Dedifferentiated amniotic fluid mesenchymal stem cell (primary cell): Measurements from ENCODE around the gene ZNF529.

Experiments used
- DNase-seq: peaks from one replicate; pipeline ENCODE4 v3.0.0-alpha.2; 2016; ENCODE audit errors: extremely low spot score

Gene ZNF529

GRCh38 chr19:36514012-36514612, 59.0 kb downstream of the ZNF529 start:
- DNase-seq, result no peak

GRCh38 chr19:36508325-36508724, 64.8 kb downstream of the ZNF529 start:
- no peak for DNase-seq

DNA sequence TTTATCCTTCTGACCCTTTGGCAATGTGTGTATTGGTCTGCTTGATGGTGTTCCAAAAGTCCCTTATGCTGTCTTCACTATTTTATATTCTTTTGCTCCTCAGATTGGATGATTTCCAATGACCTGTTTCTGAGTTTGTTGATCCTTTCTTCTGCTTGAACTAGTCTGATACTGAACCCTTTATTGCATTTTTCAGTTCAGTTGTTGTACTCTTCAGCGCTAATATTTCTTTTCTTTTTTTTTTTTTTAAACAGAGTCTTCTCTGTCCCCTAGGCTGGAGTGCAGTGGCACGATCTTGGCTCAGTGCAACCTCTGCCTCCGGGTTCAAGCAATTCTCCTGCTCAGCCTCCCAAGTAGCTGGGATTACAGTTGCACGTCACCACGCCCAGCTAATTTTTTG, 71.1 kb downstream of the ZNF529 start:
- no peak for DNase-seq

DNA sequence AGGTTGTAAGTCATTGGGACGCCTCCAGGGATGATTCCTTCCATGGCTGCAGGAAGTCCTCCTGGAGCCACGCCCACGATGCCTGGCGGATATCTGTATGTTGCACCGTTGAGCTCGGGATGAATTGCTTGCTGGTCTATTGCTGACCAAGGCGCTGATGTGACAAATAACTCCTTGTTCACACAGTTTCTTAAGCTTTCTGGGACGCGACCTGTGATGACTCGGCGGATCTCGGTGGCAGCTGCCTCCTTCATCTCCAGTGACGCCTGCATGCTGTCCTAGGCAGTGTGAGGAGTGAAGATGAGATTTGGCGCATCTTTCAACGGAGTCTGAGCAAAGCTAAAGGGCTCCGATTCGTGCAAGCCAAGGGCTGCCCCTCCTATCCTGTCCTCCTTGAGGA, 76.1 kb downstream of the ZNF529 start:
- no peak for DNase-seq
